AG20443 (cell line): ENCODE data around the gene ARHGEF7.
A peak's percentile ranks its signal among the peaks of the same experiment; 100 is the strongest.

Experiments
- DNase-seq: peaks from one replicate; pipeline ENCODE4 v3.0.0; 2012; ENCODE audit warnings: low spot score, mixed read lengths

ARHGEF7 gene

GRCh38 chr13:111280681-111281585 lies 165.8 kb downstream of the ARHGEF7 start:
- peak; percentile 45 for DNase-seq

GRCh38 chr13:111281751-111282311 lies 166.7 kb downstream of the ARHGEF7 start:
- peak; percentile 40 for DNase-seq

- no peak for DNase-seq
These were observed 167.3 kb downstream of the ARHGEF7 start for GRCh38 chr13:111282425-111282824.

- no peak for DNase-seq
These were observed 167.9 kb downstream of the ARHGEF7 start for GRCh38 chr13:111282997-111283396.

- no peak for DNase-seq
These were observed 168.3 kb downstream of the ARHGEF7 start for GRCh38 chr13:111283457-111283856.

GRCh38 chr13:111283991-111284390 lies 168.9 kb downstream of the ARHGEF7 start:
- DNase-seq: peak; percentile 35

- DNase-seq: no peak
These were observed 169.5 kb downstream of the ARHGEF7 start for GRCh38 chr13:111284565-111284964.

- no peak for DNase-seq
These were observed 171.1 kb downstream of the ARHGEF7 start for GRCh38 chr13:111286162-111286561.

- no peak for DNase-seq
These were observed 171.6 kb downstream of the ARHGEF7 start for GRCh38 chr13:111286749-111287148.

GRCh38 chr13:111287201-111287600 lies 172.1 kb downstream of the ARHGEF7 start:
- DNase-seq: no peak

GRCh38 chr13:111288276-111288675 lies 173.2 kb downstream of the ARHGEF7 start:
- no peak for DNase-seq

- no peak for DNase-seq
These were observed 174.1 kb downstream of the ARHGEF7 start for GRCh38 chr13:111289251-111289650.

- no peak for DNase-seq
These were observed 176.8 kb downstream of the ARHGEF7 start for GRCh38 chr13:111291908-111292307.

- no peak for DNase-seq
These were observed 177.8 kb downstream of the ARHGEF7 start for GRCh38 chr13:111292710-111293485.

- no peak for DNase-seq
These were observed 180.8 kb downstream of the ARHGEF7 start for GRCh38 chr13:111295886-111296285.

- DNase-seq: no peak
These were observed 181.3 kb downstream of the ARHGEF7 start for GRCh38 chr13:111296417-111296816.

- no peak for DNase-seq
These were observed 183.3 kb downstream of the ARHGEF7 start for GRCh38 chr13:111298214-111298975.

GRCh38 chr13:111302045-111302726 lies 187.1 kb downstream of the ARHGEF7 start:
- no peak for DNase-seq

GRCh38 chr13:111303559-111303958 lies 188.4 kb downstream of the ARHGEF7 start:
- no peak for DNase-seq

- no peak for DNase-seq
These were observed 189.0 kb downstream of the ARHGEF7 start for GRCh38 chr13:111304041-111304544.
